ENCODE results near the gene CPNE4. TPM values are rescaled to one million over a fixed set of nuclear protein-coding genes. Genes with fewer than 3 reads are reported as not detected.

The CPNE4 gene
- total RNA-seq, 2 donors from 2014 or later: not detected

- H3K9me3 ChIP-seq: no peaks in the 10 kb centered on the region
- H3K4me1 ChIP-seq: no peaks in the 10 kb centered on the region
- no peak overlapping the region for H3K27ac ChIP-seq
- no peak for ATAC-seq
- intact Hi-C loops (cut with DNase I): loop anchor here (10.0 kb wide), 1 partner anchor 241 kb away; the partner anchor contains the start of gene CPNE4
- no peaks in the 10 kb centered on the region for H3K36me3 ChIP-seq (replicated peaks in 1 of 2; ENCODE audit: insufficient read depth in 1 of 2, low read depth in 2 of 2)
- no peak for TF ChIP-seq CTCF (IDR thresholded peaks at IDR 0.05)
- no peak for TF ChIP-seq POLR2A (IDR thresholded peaks at IDR 0.05)
- H3K4me3 ChIP-seq: no peak overlapping the region
- DNase-seq: no peak
- no peaks in the 10 kb centered on the region for H3K27me3 ChIP-seq
Measured at GRCh38 chr3:131793870-131794269, 240.9 kb downstream of the CPNE4 start.

- no peak for TF ChIP-seq CTCF (IDR thresholded peaks at IDR 0.05)
- TF ChIP-seq POLR2A (IDR thresholded peaks at IDR 0.05): no peak
- DNase-seq (no peak), ATAC-seq (no peak)
- Histone ChIP-seq H3K4me1 (no peaks in the 10 kb centered on the region), H3K36me3 (replicated peaks in 1 of 2; ENCODE audit: insufficient read depth in 1 of 2, low read depth in 2 of 2) (no peaks in the 10 kb centered on the region), H3K9me3 (no peaks in the 10 kb centered on the region), H3K27me3 (no peaks in the 10 kb centered on the region), H3K27ac (no peak overlapping the region), H3K4me3 (no peak overlapping the region)
- intact Hi-C loops (cut with DNase I): no loop called here
- WGBS, 2 donors: 49 to 55% methylated on average over 2 of the region's 2 CpGs
Measured at GRCh38 chr3:131789188-131789587, 245.6 kb downstream of the CPNE4 start.

- Histone ChIP-seq H3K27me3 (no peaks in the 10 kb centered on the region), H3K4me3 (no peak overlapping the region), H3K27ac (no peak overlapping the region), H3K4me1 (no peaks in the 10 kb centered on the region), H3K36me3 (replicated peaks in 1 of 2; ENCODE audit: insufficient read depth in 1 of 2, low read depth in 2 of 2) (no peaks in the 10 kb centered on the region), H3K9me3 (no peaks in the 10 kb centered on the region)
- intact Hi-C loops (cut with DNase I): no loop called here
- TF ChIP-seq CTCF (IDR thresholded peaks at IDR 0.05): no peak
- no peak for TF ChIP-seq POLR2A (IDR thresholded peaks at IDR 0.05)
- DNase-seq: no peak
- ATAC-seq: no peak
Measured at GRCh38 chr3:131786386-131786785, 248.4 kb downstream of the CPNE4 start.

- intact Hi-C loops (cut with DNase I): no loop called here
- 53 to 70% methylated on average over 1 of the region's 1 CpG for WGBS, 2 donors
- TF ChIP-seq CTCF (IDR thresholded peaks at IDR 0.05): no peak
- no peak for TF ChIP-seq POLR2A (IDR thresholded peaks at IDR 0.05)
Measured at GRCh38 chr3:131782751-131783150, 252.1 kb downstream of the CPNE4 start.

GRCh38 chr3:131778526-131778925, 256.3 kb downstream of the CPNE4 start:
- TF ChIP-seq CTCF (IDR thresholded peaks at IDR 0.05): no peak
- no peak for TF ChIP-seq POLR2A (IDR thresholded peaks at IDR 0.05)
- Histone ChIP-seq H3K9me3 (no peaks in the 10 kb centered on the region), H3K27me3 (no peaks in the 10 kb centered on the region), H3K4me3 (no peak overlapping the region), H3K4me1 (no peaks in the 10 kb centered on the region), H3K27ac (no peak overlapping the region), H3K36me3 (replicated peaks in 1 of 2; ENCODE audit: insufficient read depth in 1 of 2, low read depth in 2 of 2) (no peaks in the 10 kb centered on the region)
- intact Hi-C loops (cut with DNase I): no loop called here
- WGBS, 2 donors: 70 to 73% methylated on average over 2 of the region's 2 CpGs
- no peak for ATAC-seq
- no peak for DNase-seq

More at GRCh38 chr3:131782751-131783150, 252.1 kb downstream of the CPNE4 start:
- no peaks in the 10 kb centered on the region for H3K9me3 ChIP-seq
- no peaks in the 10 kb centered on the region for H3K27me3 ChIP-seq
- no peak for ATAC-seq
- DNase-seq: no peak
- no peak overlapping the region for H3K27ac ChIP-seq
- no peaks in the 10 kb centered on the region for H3K4me1 ChIP-seq
- H3K4me3 ChIP-seq: no peak overlapping the region
- no peaks in the 10 kb centered on the region for H3K36me3 ChIP-seq (replicated peaks in 1 of 2; ENCODE audit: insufficient read depth in 1 of 2, low read depth in 2 of 2)

Measured in body of pancreas (tissue), 4 donors.